ENCODE data around the gene DNAAF8. TPM values are rescaled to one million over a fixed set of nuclear protein-coding genes. Genes with fewer than 3 reads are reported as not detected.
"Not testable (repeated sequence)": the region's sequence is repeated elsewhere in the genome, so short reads cannot be mapped to it uniquely, and the experiment has no call there.

The DNAAF8 gene
- total RNA-seq, 2 experiments from 2014 or later = not detected

GRCh38 chr16:4771646-4772045 lies 37.3 kb downstream of the DNAAF8 start:
- Mint-ChIP-seq H3K36me3 (ENCODE audit: low read depth) (peaks cover 2% of the 10 kb centered on the region), H3K4me3 (no peak overlapping the region), H3K9me3 (no peaks in the 10 kb centered on the region), H3K4me1 (peaks cover 23% of the 10 kb centered on the region), H3K27ac (no peak overlapping the region), H3K27me3 (no peaks in the 10 kb centered on the region)
- ChIA-PET POLR2A (no interaction called here), CTCF (no interaction called here)
- no peak for DNase-seq

- H3K36me3 Mint-ChIP-seq (ENCODE audit: low read depth) = no peaks in the 10 kb centered on the region
- ChIA-PET CTCF (no interaction called here), POLR2A (interaction anchor here (0.9 kb wide), 1 partner anchor 23 kb away, joined by 3 read pairs; the partner anchor contains the start of gene SMIM22)
- H3K27ac Mint-ChIP-seq = no peak overlapping the region
- no peak for DNase-seq
- peaks cover 20% of the 10 kb centered on the region for H3K4me1 Mint-ChIP-seq
- no peaks in the 10 kb centered on the region for H3K9me3 Mint-ChIP-seq
- no peaks in the 10 kb centered on the region for H3K27me3 Mint-ChIP-seq
- no peak overlapping the region for H3K4me3 Mint-ChIP-seq
These were observed 38.0 kb downstream of the DNAAF8 start for GRCh38 chr16:4772351-4772750.

- POLR2A ChIA-PET = no interaction called here
- Mint-ChIP-seq H3K4me3 (no peak overlapping the region), H3K27ac (no peak overlapping the region), H3K36me3 (ENCODE audit: low read depth) (no peaks in the 10 kb centered on the region), H3K4me1 (no peaks in the 10 kb centered on the region), H3K27me3 (no peaks in the 10 kb centered on the region), H3K9me3 (no peaks in the 10 kb centered on the region)
- DNase-seq = no peak
- CTCF ChIA-PET = no interaction called here
These were observed 40.7 kb downstream of the DNAAF8 start for GRCh38 chr16:4775005-4775404.

GRCh38 chr16:4776141-4776705 lies 41.9 kb downstream of the DNAAF8 start:
- no peak for DNase-seq
- ChIA-PET CTCF (no interaction called here), POLR2A (no interaction called here)
- Mint-ChIP-seq H3K4me1 (no peaks in the 10 kb centered on the region), H3K27me3 (no peaks in the 10 kb centered on the region), H3K27ac (no peak overlapping the region), H3K4me3 (no peak overlapping the region), H3K9me3 (no peaks in the 10 kb centered on the region), H3K36me3 (ENCODE audit: low read depth) (no peaks in the 10 kb centered on the region)

DNA sequence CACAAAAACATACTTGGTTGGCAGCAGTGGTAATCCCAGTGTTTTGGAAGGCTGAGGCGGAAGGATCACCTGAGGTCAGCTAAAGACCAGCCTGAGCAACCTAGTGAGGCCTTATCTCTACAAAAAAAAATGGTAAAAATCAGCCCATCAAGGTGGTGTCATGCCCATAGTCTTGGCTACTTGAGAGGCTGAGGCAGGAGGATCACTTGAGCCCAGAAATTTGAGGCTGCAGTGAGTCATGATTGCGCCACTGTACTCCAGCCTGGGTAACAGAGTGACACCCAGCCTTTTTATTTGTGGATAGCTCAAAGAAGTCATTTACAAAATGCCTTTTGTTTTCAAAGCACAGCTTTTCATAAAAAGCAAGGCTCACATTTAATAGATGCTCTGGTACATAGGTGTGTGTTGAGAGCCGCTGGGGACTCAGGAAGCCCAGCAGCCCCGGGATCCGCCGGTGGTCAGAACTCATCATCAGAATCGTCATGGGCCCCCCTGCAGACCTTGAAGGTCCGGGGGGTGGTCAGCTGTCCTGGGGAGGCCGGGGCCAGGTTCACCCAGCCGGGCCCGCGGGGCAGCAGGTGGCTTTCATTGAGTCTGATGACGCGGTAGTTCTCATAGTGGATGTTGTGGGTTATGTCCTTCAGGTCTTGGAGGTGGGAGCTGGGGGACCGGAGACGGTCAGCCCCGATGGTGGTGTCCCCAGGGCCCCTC lies 43.2 kb downstream of the DNAAF8 start:
- Mint-ChIP-seq H3K27me3 (no peaks in the 10 kb centered on the region), H3K4me1 (no peaks in the 10 kb centered on the region), H3K4me3 (no peak overlapping the region), H3K9me3 (no peaks in the 10 kb centered on the region), H3K36me3 (ENCODE audit: low read depth) (no peaks in the 10 kb centered on the region), H3K27ac (no peak overlapping the region)
- POLR2A ChIA-PET = interaction anchor here (1.0 kb wide), 1 partner anchor 9 kb away, joined by 4 read pairs; no protein-coding TSS in a partner anchor
- CTCF ChIA-PET = interaction anchor here (0.5 kb wide), 1 partner anchor 300 kb away, joined by 4 read pairs; no protein-coding TSS in a partner anchor
- no peak for DNase-seq

DNA sequence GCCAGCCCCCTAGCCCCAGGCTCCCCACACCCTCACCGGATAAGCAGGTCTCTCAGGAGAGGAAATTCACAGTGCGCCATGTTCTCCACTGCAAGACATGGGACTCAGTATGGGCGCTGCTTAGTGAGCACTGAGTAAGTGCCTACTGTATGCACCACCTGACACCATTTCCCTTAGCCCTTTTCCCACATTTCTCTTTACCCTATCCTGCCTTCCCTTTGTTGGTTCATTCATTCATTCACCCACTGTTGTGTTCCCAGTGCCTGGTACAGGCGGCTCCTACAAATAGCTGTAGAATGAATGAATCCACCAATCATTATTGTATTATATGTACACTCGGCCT lies 43.7 kb downstream of the DNAAF8 start:
- Mint-ChIP-seq H3K4me1 (no peaks in the 10 kb centered on the region), H3K27ac (no peak overlapping the region), H3K36me3 (ENCODE audit: low read depth) (no peaks in the 10 kb centered on the region), H3K27me3 (no peaks in the 10 kb centered on the region), H3K4me3 (no peak overlapping the region), H3K9me3 (no peaks in the 10 kb centered on the region)
- POLR2A ChIA-PET = no interaction called here
- CTCF ChIA-PET = no interaction called here
- DNase-seq = no peak

- POLR2A ChIA-PET = no interaction called here
- Mint-ChIP-seq H3K27me3 (no peaks in the 10 kb centered on the region), H3K36me3 (ENCODE audit: low read depth) (no peaks in the 10 kb centered on the region), H3K27ac (no peak overlapping the region), H3K4me1 (no peaks in the 10 kb centered on the region), H3K4me3 (no peak overlapping the region), H3K9me3 (no peaks in the 10 kb centered on the region)
- CTCF ChIA-PET = no interaction called here
- DNase-seq = no peak
These were observed 45.9 kb downstream of the DNAAF8 start for GRCh38 chr16:4780235-4780634.

DNA sequence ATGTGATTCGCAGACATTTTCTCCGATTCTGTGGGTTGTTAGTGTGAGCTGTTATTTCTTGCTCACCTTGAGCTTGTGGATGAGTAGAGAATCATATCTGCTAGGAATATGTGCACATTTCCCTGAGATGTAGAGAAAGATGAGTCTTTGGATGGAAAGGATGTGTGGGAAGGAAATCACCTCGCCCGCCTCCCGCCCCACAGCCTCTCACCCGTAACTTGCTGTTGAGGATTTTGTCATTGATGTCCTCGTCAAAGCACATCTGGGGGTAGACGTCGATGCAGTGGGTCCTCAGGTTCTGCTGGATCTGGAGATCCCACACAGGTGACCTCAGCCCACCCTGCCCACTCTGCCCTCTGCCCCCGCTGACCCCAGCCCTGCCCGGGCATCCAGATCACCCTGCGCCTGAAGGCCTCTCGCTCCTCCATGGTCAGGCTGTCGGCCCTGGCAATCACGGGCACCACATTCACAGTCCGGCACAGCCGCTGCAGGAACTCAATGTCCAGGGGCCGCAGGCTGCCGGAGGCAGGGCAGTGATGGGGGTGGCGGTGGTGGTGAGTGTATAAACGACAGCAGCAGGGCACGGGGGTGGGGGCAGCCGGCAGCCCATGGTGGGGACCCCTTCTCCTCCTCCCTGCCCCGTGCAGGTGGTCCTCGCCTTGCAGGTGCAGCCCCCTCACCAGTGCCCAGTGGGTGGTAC lies 49.1 kb downstream of the DNAAF8 start:
- Mint-ChIP-seq H3K27ac (no peak overlapping the region), H3K4me1 (no peaks in the 10 kb centered on the region), H3K4me3 (no peak overlapping the region), H3K36me3 (ENCODE audit: low read depth) (no peaks in the 10 kb centered on the region), H3K27me3 (no peaks in the 10 kb centered on the region), H3K9me3 (no peaks in the 10 kb centered on the region)
- POLR2A ChIA-PET = no interaction called here
- CTCF ChIA-PET = no interaction called here
- no peak for DNase-seq

GRCh38 chr16:4783951-4784336 lies 49.6 kb downstream of the DNAAF8 start:
- no peak overlapping the region for H3K27ac Mint-ChIP-seq
- H3K9me3 Mint-ChIP-seq = no peaks in the 10 kb centered on the region
- no peaks in the 10 kb centered on the region for H3K27me3 Mint-ChIP-seq
- ChIA-PET CTCF (no interaction called here), POLR2A (no interaction called here)
- no peak for DNase-seq
- H3K36me3 Mint-ChIP-seq (ENCODE audit: low read depth) = no peaks in the 10 kb centered on the region
- H3K4me1 Mint-ChIP-seq = no peaks in the 10 kb centered on the region
- no peak overlapping the region for H3K4me3 Mint-ChIP-seq

DNA sequence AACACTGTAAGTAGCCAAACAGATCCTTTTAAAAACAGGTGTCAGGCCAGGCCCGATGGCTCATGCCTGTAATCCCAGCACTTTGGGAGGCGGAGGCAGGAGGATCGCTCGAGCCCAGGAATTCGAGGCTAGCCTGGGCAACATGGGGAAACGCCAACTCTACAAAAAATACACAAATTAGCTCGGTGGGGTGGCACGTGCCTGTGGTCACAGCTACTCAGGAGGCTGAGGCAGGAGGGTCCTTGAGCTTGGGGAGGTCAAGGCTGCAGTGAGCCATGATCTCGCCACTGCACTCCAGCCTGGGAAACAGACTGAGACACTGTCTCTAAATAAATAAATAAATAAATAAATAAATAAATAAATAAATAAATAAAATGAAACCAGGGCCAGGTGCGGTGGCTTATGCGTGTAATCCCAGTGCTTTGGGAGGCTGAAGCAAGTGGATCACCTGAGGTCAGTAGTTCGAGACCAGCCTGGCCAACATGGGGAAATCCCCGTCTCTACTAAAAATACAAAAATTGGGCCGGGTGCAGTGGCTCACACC lies 50.2 kb downstream of the DNAAF8 start:
- H3K4me3 Mint-ChIP-seq; H3K27ac Mint-ChIP-seq; H3K4me1 Mint-ChIP-seq; POLR2A ChIA-PET; H3K36me3 Mint-ChIP-seq (ENCODE audit: low read depth); DNase-seq; H3K27me3 Mint-ChIP-seq; H3K9me3 Mint-ChIP-seq; CTCF ChIA-PET: not testable (repeated sequence)

- Mint-ChIP-seq H3K4me1 (peaks cover 3% of the 10 kb centered on the region), H3K4me3 (no peak overlapping the region), H3K36me3 (ENCODE audit: low read depth) (no peaks in the 10 kb centered on the region), H3K9me3 (no peaks in the 10 kb centered on the region), H3K27ac (no peak overlapping the region), H3K27me3 (no peaks in the 10 kb centered on the region)
- DNase-seq = no peak
- POLR2A ChIA-PET = no interaction called here
- CTCF ChIA-PET = no interaction called here
These were observed 51.6 kb downstream of the DNAAF8 start for GRCh38 chr16:4785758-4786433.

DNA sequence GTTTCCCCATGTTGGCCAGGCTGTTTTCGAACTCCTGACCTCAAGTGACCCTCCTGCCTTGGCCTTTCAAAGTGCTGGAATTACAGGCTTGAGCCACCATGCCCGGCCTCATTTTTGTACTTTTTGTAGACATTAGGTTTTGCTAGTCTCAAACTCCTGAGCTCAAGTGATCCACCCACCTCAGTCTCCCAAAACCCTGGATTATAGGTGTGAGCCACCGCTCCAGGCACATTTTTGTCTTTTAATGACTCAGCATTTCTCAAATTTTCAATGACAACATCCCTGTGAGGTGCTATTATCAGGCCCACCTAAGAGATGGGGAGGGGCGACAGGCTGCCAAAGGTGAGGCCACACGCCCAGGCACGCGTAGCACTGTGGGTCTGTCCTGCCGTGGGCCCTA lies 52.7 kb downstream of the DNAAF8 start:
- Mint-ChIP-seq H3K9me3 (no peaks in the 10 kb centered on the region), H3K4me1 (peaks cover 7% of the 10 kb centered on the region), H3K27ac (no peak overlapping the region), H3K4me3 (no peak overlapping the region), H3K27me3 (no peaks in the 10 kb centered on the region), H3K36me3 (ENCODE audit: low read depth) (no peaks in the 10 kb centered on the region)
- no peak for DNase-seq
- POLR2A ChIA-PET = no interaction called here
- CTCF ChIA-PET = no interaction called here

DNA sequence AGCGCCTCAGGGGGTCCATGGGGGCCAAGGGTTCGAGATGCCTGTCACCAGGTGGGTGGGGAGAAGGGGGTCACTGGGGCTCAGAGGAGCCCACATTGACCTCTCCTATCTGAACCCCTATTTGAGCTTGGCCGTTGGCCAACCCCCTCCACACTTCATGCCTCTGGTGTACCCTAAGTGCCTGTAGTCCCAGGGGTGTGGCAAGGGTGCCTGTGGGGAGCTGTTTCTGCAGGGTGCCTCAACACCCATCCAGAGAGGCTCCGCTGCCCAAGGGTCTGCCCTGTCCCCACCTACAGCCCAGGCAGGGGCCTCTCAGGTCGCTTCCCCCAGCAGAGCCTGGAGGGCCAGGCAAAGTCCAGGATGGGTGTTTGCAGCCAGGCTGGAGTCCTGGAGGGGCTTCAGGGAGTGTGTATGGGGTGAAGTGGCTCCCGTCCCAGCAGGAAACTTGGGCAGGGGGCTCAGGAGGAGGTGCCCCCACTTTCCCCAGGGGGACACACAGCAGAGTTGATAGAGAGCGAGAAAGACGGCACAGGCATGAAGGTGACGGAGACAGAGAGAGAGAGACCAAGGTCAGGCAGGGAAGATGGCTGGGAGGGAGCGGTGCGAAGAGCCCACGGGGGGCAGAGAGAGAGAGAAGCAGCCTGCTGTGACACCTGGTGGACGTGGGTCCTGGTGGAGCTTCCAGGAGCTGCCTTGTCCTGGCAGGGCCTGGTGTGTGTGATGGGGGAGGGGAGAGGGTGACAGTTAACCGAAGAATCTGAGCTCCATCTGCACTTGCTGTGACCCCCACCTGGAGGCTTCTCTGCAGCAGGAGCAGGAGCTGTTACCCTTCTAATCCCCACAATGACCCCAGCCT lies 53.5 kb downstream of the DNAAF8 start, which contains the start of gene SEPTIN12:
TSS of gene SEPTIN12 (minus strand) at position 719 of the 856 bp plus-strand sequence. CDS start at position 19, 700 bp downstream.
- no peak for DNase-seq
- Mint-ChIP-seq H3K27me3 (no peaks in the 10 kb centered on the region), H3K4me3 (no peak within 1 kb of the TSS), H3K4me1 (peaks cover 7% of the 10 kb centered on the region), H3K36me3 (ENCODE audit: low read depth) (no peaks in the 10 kb centered on the region), H3K9me3 (no peaks in the 10 kb centered on the region), H3K27ac (no peak within 1 kb of the TSS)
- CTCF ChIA-PET = no interaction called here
- POLR2A ChIA-PET = interaction anchor here (0.7 kb wide), 1 partner anchor 19 kb away, joined by 3 read pairs; no protein-coding TSS in a partner anchor
